Heart left ventricle (tissue), 16 donors: ENCODE data around the gene ZFAND2B. TPM values are rescaled to one million over a fixed set of nuclear protein-coding genes. Genes with fewer than 3 reads are reported as not detected.

Source experiments
- ATAC-seq, 4 donors: fragments of 200-7000 bp; cut with Tn5 transposase; one replicate each; pipeline ENCODE4 v1.9.1; 2020 to 2022; ENCODE audit warnings: moderate library complexity in 4 of 4, mild to moderate bottlenecking in 3 of 4, moderate number of reproducible peaks in 1 of 4
- DNase-seq, 5 donors: peaks; one replicate each; pipeline ENCODE4 v3.0.0-alpha.2; 2020
- H3K27ac ChIP-seq, 12 donors: fragments of 200-600 bp; sonication (generic) in 4 of 12; one replicate each; pipeline versions ENCODE4 v1.5.0 to v1.8.0; 2016 to 2022; ENCODE audit warnings: mild to moderate bottlenecking in 2 of 12
- H3K27me3 ChIP-seq, 9 donors: fragments of 200-600 bp; sonication (generic) in 2 of 9; one replicate each; pipeline versions ENCODE4 v1.5.1 to v1.8.0; 2016 to 2022; ENCODE audit warnings: mild to moderate bottlenecking in 3 of 9
- H3K36me3 ChIP-seq, 9 donors: fragments of 200-600 bp; sonication (generic) in 2 of 9; one replicate each; pipeline versions ENCODE4 v1.5.0 to v1.8.0; 2018 to 2022; ENCODE audit warnings: mild to moderate bottlenecking in 2 of 9
- H3K4me1 ChIP-seq, 12 donors: fragments of 200-600 bp; sonication (generic) in 4 of 12; one replicate each; pipeline versions ENCODE4 v1.5.0 to v1.8.0; 2016 to 2022; ENCODE audit warnings: mild to moderate bottlenecking in 3 of 12
- H3K4me3 ChIP-seq, 12 donors: fragments of 200-600 bp; sonication (generic) in 4 of 12; one replicate each; pipeline versions ENCODE4 v1.5.0 to v1.8.0; 2017 to 2022; ENCODE audit warnings: mild to moderate bottlenecking in 9 of 12, moderate library complexity in 4 of 12
- H3K9me3 ChIP-seq, 12 donors: fragments of 200-600 bp; sonication (generic) in 4 of 12; one replicate each; pipeline versions ENCODE4 v1.5.0 to v1.8.0; 2016 to 2022; ENCODE audit warnings: mild to moderate bottlenecking in 1 of 12
- CTCF ChIP-seq, 12 donors: fragments of 200-600 bp; sonication (generic) in 4 of 12; IDR thresholded peaks; one replicate each; pipeline versions ENCODE4 v1.5.0 to v1.8.0; 2018 to 2022; ENCODE audit warnings: antibody characterized with exemption in 12 of 12, mild to moderate bottlenecking in 5 of 12
- POLR2A ChIP-seq, 2 donors: fragments of 450-650 bp; IDR thresholded peaks; one replicate each; pipeline ENCODE4 v1.6.1; 2017; ENCODE audit warnings: antibody characterized with exemption in 2 of 2, mild to moderate bottlenecking in 2 of 2, moderate library complexity in 2 of 2
- WGBS, 4 donors: extraction: QIAGEN DNeasy Blood & Tissue Kit in 2 of 4; methylation state at CpG; one replicate each; pipeline versions ENCODE4 v1.1.5 to v1.1.7; 2013 to 2018; 5-methylcytosine and 5-hydroxymethylcytosine counted together
- intact Hi-C, 10 donors: fragments of 100-400 bp; cut with DNase I; formaldehyde crosslinking; loops; one replicate each; pipeline versions ENCODE4 v1.11.1 to v1.14.2; 2022
- polyA plus RNA-seq, 2 donors: library from polyadenylated mRNA; stranded (reverse); fragments of 200-250 nt; gene quantifications; one replicate each; pipeline ENCODE4 v1.2.3, GENCODE V29; 2013
- total RNA-seq, 9 donors: library from RNA; depleted of rRNA in 2 of 9; stranded (reverse); fragments of >200 nt in 2 of 9; fragmentation: NEBNext Ultra II Directional in 3 of 9; extraction: Animal tissue kit (Norgen Biotek cat#: 25700) in 3 of 9; gene quantifications; one replicate each; pipeline versions ENCODE4 v1.1.0 to v1.2.4, GENCODE V29; 2016 to 2023
- donor health status: ischemic (EF 13 %, LVEDD 7.1; RV severe dilation, severe dysfunction).
- donor health status: healthy with polysubstance abuse.
- donor health status: DM: no; HTN: yes; CAD: no.
- donor health status: DM: no; HTN: no; CAD: no.
- donor health status: ischemic (EF 25% LVEDD 6.9; RV normal size, moderate dysfunction).
- donor health status: ischemic (EF 25% LVEDD 5.7; RV mildly dilated, moderate dysfunction).
- donor health status: healthy.
- donor health status: DM: yes; HTN: yes; CAD: no.
- donor health status: ischemic (EF 35%, LVEDD 5.7; RV mildly dilated, moderate dysfunction).
- donor health status: nonischemic (EF 11% LVEDD 7.7; RV severe dilation, severe dysfunction).
- donor health status: DM: yes; HTN: yes; CAD: no.
- donor health status: PGD.
- donor health status: ischemic (EF 29% LVEDD 5.4; RV normal size, mild dysfunction).
- donor health status: nonischemic (EF 23%, LVEDD 6.1; RV moderate dilation, normal function).

Gene ZFAND2B
- total and polyA plus RNA-seq, 11 donors: 13.9 to 35.7 (median 23.5) TPM

- DNase-seq (no peak), ATAC-seq (no peak)
- intact Hi-C loops: loop anchor here in 4 of 10 donors (5.0 kb wide), 2 partner anchors 37 to 68 kb away; partner anchors contain the start of genes CNPPD1 (in 3 of the 4) and RETREG2 (in 3 of the 4)
- Histone ChIP-seq H3K36me3 (peaks cover 0 to 62% (median 51%) of the 10 kb centered on the region in 9 donors), H3K27ac (no peak overlapping the region), H3K27me3 (no peaks in the 10 kb centered on the region), H3K9me3 (no peaks in the 10 kb centered on the region), H3K4me1 (peaks cover 6 to 39% (median 28%) of the 10 kb centered on the region in 12 donors), H3K4me3 (no peak overlapping the region)
- no peak for TF ChIP-seq CTCF (IDR thresholded peaks at IDR 0.05)
- TF ChIP-seq POLR2A (IDR thresholded peaks at IDR 0.05): no peak
- 91 to 95% (median 93%) methylated on average over 6 of the region's 6 CpGs for WGBS, 4 donors
These were observed 8.2 kb downstream of the ZFAND2B start for GRCh38 chr2:219214786-219215185.

- no peaks in the 10 kb centered on the region for H3K27me3 ChIP-seq
- intact Hi-C loops: loop anchor here in 4 of 10 donors (5.0 kb wide), 2 partner anchors 39 to 66 kb away; partner anchors contain the start of genes CNPPD1 (in 3 of the 4) and RETREG2 (in 3 of the 4)
- no peak overlapping the region for H3K4me3 ChIP-seq
- no peak for TF ChIP-seq CTCF (IDR thresholded peaks at IDR 0.05)
- no peak for TF ChIP-seq POLR2A (IDR thresholded peaks at IDR 0.05)
- H3K9me3 ChIP-seq: no peaks in the 10 kb centered on the region
- peak overlapping the region in 1 of 12 donors; percentile 97 for H3K27ac ChIP-seq
- WGBS, 4 donors: 93 to 95% (median 94%) methylated on average over 27 of the region's 27 CpGs
- no peak for ATAC-seq
- no peak for DNase-seq
- H3K36me3 ChIP-seq: peaks cover 0 to 62% (median 52%) of the 10 kb centered on the region in 9 donors
- peaks cover 6 to 42% (median 33%) of the 10 kb centered on the region in 12 donors for H3K4me1 ChIP-seq
These were observed 9.4 kb downstream of the ZFAND2B start for GRCh38 chr2:219215871-219216534.

GRCh38 chr2:219216535-219216915, 9.9 kb downstream of the ZFAND2B start:
- DNase-seq: no peak
- H3K4me1 ChIP-seq: peaks cover 6 to 42% (median 33%) of the 10 kb centered on the region in 12 donors
- H3K4me3 ChIP-seq: no peak overlapping the region
- peaks cover 0 to 64% (median 54%) of the 10 kb centered on the region in 9 donors for H3K36me3 ChIP-seq
- H3K27ac ChIP-seq: peak overlapping the region in 3 of 12 donors; percentile 86 to 97 (median 90)
- H3K27me3 ChIP-seq: no peaks in the 10 kb centered on the region
- WGBS, 4 donors: 88 to 98% (median 94%) methylated on average over 6 of the region's 6 CpGs
- TF ChIP-seq POLR2A (IDR thresholded peaks at IDR 0.05) (no peak), CTCF (IDR thresholded peaks at IDR 0.05) (no peak)
- intact Hi-C loops: loop anchor here in 4 of 10 donors (5.0 kb wide), 2 partner anchors 39 to 66 kb away; partner anchors contain the start of genes CNPPD1 (in 3 of the 4) and RETREG2 (in 3 of the 4)
- no peak for ATAC-seq
- no peaks in the 10 kb centered on the region for H3K9me3 ChIP-seq

GRCh38 chr2:219218217-219218731, 11.7 kb downstream of the ZFAND2B start:
- 0% methylated on average over 16 to 37 of the region's 37 CpGs for WGBS, 4 donors
- DNase-seq: peak in 4 of 5 donors; percentile 71 to 81 (median 77)
- peak overlapping the region; percentile 19 to 66 (median 58) for H3K4me3 ChIP-seq
- peaks cover 3 to 67% (median 62%) of the 10 kb centered on the region in 9 donors for H3K36me3 ChIP-seq
- H3K27ac ChIP-seq: peak overlapping the region; percentile 68 to 97 (median 90)
- H3K27me3 ChIP-seq: no peaks in the 10 kb centered on the region
- peaks cover 6 to 42% (median 33%) of the 10 kb centered on the region in 12 donors for H3K4me1 ChIP-seq
- ATAC-seq: peak; percentile 35 to 67 (median 56)
- intact Hi-C loops: loop anchor here in 4 of 10 donors (5.0 kb wide), 2 partner anchors 41 to 64 kb away; partner anchors contain the start of genes CNPPD1 (in 3 of the 4) and RETREG2 (in 3 of the 4)
- TF ChIP-seq POLR2A (IDR thresholded peaks at IDR 0.05) (no peak), CTCF (IDR thresholded peaks at IDR 0.05) (peak in 1 of 12 donors; percentile 8)
- H3K9me3 ChIP-seq: no peaks in the 10 kb centered on the region
